Measurements from ENCODE around the gene TRIML1. TPM values are rescaled to one million over a fixed set of nuclear protein-coding genes. Genes with fewer than 3 reads are reported as not detected.

TRIML1 gene
- polyA plus RNA-seq, 1 donor from 2014 or later, result not detected

DNA sequence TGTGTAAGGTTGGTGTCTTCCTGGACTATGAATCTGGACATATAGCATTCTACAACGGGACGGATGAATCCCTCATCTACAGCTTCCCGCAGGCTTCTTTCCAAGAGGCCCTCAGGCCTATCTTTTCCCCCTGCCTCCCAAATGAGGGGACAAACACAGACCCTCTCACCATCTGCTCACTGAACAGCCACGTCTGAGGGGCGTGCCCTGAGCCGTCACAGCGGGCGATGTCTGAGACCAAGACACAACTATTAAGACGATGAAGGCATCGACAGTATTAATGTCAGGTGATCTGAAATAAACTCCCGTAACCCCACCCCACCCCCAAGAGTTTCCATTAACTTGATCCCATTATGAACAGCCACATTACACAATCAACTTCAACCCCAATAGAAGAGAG is 7.9 kb downstream of the TRIML1 start:
- H2AFZ ChIP-seq (ENCODE audit: low read depth, low read length), result no peak overlapping the region
- no peak overlapping the region for H3K4me3 ChIP-seq (ENCODE audit: low read length)
- H4K20me1 ChIP-seq (ENCODE audit: insufficient read depth), result no peaks in the 10 kb centered on the region
- TF ChIP-seq, protein P1, sequence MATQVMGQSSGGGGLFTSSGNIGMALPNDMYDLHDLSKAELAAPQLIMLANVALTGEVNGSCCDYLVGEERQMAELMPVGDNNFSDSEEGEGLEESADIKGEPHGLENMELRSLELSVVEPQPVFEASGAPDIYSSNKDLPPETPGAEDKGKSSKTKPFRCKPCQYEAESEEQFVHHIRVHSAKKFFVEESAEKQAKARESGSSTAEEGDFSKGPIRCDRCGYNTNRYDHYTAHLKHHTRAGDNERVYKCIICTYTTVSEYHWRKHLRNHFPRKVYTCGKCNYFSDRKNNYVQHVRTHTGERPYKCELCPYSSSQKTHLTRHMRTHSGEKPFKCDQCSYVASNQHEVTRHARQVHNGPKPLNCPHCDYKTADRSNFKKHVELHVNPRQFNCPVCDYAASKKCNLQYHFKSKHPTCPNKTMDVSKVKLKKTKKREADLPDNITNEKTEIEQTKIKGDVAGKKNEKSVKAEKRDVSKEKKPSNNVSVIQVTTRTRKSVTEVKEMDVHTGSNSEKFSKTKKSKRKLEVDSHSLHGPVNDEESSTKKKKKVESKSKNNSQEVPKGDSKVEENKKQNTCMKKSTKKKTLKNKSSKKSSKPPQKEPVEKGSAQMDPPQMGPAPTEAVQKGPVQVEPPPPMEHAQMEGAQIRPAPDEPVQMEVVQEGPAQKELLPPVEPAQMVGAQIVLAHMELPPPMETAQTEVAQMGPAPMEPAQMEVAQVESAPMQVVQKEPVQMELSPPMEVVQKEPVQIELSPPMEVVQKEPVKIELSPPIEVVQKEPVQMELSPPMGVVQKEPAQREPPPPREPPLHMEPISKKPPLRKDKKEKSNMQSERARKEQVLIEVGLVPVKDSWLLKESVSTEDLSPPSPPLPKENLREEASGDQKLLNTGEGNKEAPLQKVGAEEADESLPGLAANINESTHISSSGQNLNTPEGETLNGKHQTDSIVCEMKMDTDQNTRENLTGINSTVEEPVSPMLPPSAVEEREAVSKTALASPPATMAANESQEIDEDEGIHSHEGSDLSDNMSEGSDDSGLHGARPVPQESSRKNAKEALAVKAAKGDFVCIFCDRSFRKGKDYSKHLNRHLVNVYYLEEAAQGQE (IDR thresholded peaks at IDR 0.05; ENCODE audit: borderline replicate concordance), result no peak
- TF ChIP-seq POLR2AphosphoS5 (IDR thresholded peaks at IDR 0.05) (no peak), EZH2 (IDR thresholded peaks at IDR 0.05; ENCODE audit: borderline replicate concordance, insufficient read depth, low read length, poor library complexity, severe bottlenecking) (no peak), RAD21 (conservative IDR thresholded peaks at IDR 0.05) (no peak), MXI1 (conservative IDR thresholded peaks at IDR 0.05; ENCODE audit: poor library complexity, severe bottlenecking) (no peak), SMC3 (conservative IDR thresholded peaks at IDR 0.05; ENCODE audit: poor library complexity) (no peak), EP300 (conservative IDR thresholded peaks at IDR 0.05; ENCODE audit: poor library complexity, severe bottlenecking) (no peak), TAF1 (IDR thresholded peaks at IDR 0.05; ENCODE audit: low read depth) (no peak)
- TF ChIP-seq, protein P2, sequence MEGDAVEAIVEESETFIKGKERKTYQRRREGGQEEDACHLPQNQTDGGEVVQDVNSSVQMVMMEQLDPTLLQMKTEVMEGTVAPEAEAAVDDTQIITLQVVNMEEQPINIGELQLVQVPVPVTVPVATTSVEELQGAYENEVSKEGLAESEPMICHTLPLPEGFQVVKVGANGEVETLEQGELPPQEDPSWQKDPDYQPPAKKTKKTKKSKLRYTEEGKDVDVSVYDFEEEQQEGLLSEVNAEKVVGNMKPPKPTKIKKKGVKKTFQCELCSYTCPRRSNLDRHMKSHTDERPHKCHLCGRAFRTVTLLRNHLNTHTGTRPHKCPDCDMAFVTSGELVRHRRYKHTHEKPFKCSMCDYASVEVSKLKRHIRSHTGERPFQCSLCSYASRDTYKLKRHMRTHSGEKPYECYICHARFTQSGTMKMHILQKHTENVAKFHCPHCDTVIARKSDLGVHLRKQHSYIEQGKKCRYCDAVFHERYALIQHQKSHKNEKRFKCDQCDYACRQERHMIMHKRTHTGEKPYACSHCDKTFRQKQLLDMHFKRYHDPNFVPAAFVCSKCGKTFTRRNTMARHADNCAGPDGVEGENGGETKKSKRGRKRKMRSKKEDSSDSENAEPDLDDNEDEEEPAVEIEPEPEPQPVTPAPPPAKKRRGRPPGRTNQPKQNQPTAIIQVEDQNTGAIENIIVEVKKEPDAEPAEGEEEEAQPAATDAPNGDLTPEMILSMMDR (IDR thresholded peaks at IDR 0.05; ENCODE audit: poor library complexity, severe bottlenecking), result no peak
- no peaks in the 10 kb centered on the region for H3K9me2 ChIP-seq (ENCODE audit: insufficient read depth, low read length)
- no peak overlapping the region for H3K9ac ChIP-seq (ENCODE audit: low read length)
- no peak overlapping the region for H3K27ac ChIP-seq (ENCODE audit: low read length)
- H3K9me3 ChIP-seq (ENCODE audit: low read length), result no peaks in the 10 kb centered on the region
- H3K36me3 ChIP-seq (ENCODE audit: insufficient read depth, low read length), result no peaks in the 10 kb centered on the region
- H3K79me2 ChIP-seq (replicated peaks; ENCODE audit: insufficient read depth, low read length), result no peaks in the 10 kb centered on the region
- H3K4me2 ChIP-seq (ENCODE audit: low read length), result no peak overlapping the region
- no peaks in the 10 kb centered on the region for H3K27me3 ChIP-seq (ENCODE audit: insufficient read depth, low read depth, low read length)
- no peaks in the 10 kb centered on the region for H3F3A ChIP-seq (ENCODE audit: insufficient read depth, low read length, poor library complexity, severe bottlenecking)

DNA sequence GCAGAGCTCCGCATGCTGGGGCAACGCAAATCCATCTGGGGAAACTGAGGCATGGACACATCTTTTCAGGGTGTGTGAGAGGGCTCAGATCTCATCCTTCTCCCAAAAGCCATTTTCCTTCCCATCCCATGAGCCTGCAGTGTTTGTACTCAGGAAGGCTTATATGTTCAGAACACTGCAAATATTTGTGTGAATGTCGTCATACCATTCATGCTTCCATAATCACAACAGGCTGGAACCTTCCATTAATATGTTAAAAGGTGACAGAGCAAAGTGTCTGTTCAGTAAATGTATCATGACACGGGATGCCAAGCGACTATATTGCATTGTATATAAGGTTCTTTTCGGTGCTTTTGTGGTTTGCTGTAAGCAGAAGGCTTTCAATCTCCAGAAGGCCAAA is 8.5 kb downstream of the TRIML1 start:
- no peak overlapping the region for H3K4me3 ChIP-seq (ENCODE audit: low read length)
- H3K27me3 ChIP-seq (ENCODE audit: insufficient read depth, low read depth, low read length), result no peaks in the 10 kb centered on the region
- no peaks in the 10 kb centered on the region for H3K36me3 ChIP-seq (ENCODE audit: insufficient read depth, low read length)
- H4K20me1 ChIP-seq (ENCODE audit: insufficient read depth), result no peaks in the 10 kb centered on the region
- H3K9ac ChIP-seq (ENCODE audit: low read length), result no peak overlapping the region
- TF ChIP-seq SMC3 (conservative IDR thresholded peaks at IDR 0.05; ENCODE audit: poor library complexity) (no peak), RAD21 (conservative IDR thresholded peaks at IDR 0.05) (no peak), TAF1 (IDR thresholded peaks at IDR 0.05; ENCODE audit: low read depth) (no peak), EZH2 (IDR thresholded peaks at IDR 0.05; ENCODE audit: borderline replicate concordance, insufficient read depth, low read length, poor library complexity, severe bottlenecking) (no peak), MXI1 (conservative IDR thresholded peaks at IDR 0.05; ENCODE audit: poor library complexity, severe bottlenecking) (no peak), POLR2AphosphoS5 (IDR thresholded peaks at IDR 0.05) (no peak), EP300 (conservative IDR thresholded peaks at IDR 0.05; ENCODE audit: poor library complexity, severe bottlenecking) (no peak)
- TF ChIP-seq, protein P1 (IDR thresholded peaks at IDR 0.05; ENCODE audit: borderline replicate concordance), result no peak
- TF ChIP-seq, protein P2 (IDR thresholded peaks at IDR 0.05; ENCODE audit: poor library complexity, severe bottlenecking), result no peak
- H3K4me2 ChIP-seq (ENCODE audit: low read length), result no peak overlapping the region
- H3K9me3 ChIP-seq (ENCODE audit: low read length), result no peaks in the 10 kb centered on the region
- H2AFZ ChIP-seq (ENCODE audit: low read depth, low read length), result no peak overlapping the region
- H3K79me2 ChIP-seq (replicated peaks; ENCODE audit: insufficient read depth, low read length), result no peaks in the 10 kb centered on the region
- H3F3A ChIP-seq (ENCODE audit: insufficient read depth, low read length, poor library complexity, severe bottlenecking), result no peaks in the 10 kb centered on the region
- H3K27ac ChIP-seq (ENCODE audit: low read length), result no peak overlapping the region
- no peaks in the 10 kb centered on the region for H3K9me2 ChIP-seq (ENCODE audit: insufficient read depth, low read length)

All from neural cell (in vitro differentiated cells).